Skeletal muscle cell (primary cell): ENCODE results near the gene IGSF11.
"Not testable (repeated sequence)": the region's sequence is repeated elsewhere in the genome, so short reads cannot be mapped to it uniquely, and the experiment has no call there.

Experiments used
- DNase-seq: peaks from one replicate; pipeline ENCODE4 v3.0.0-alpha.2; 2010; ENCODE audit warnings: low read depth
- H3K4me3 ChIP-seq: 2 replicates; pipeline ENCODE4 v1.5.1; 2011; ENCODE audit warnings: low read depth, mild to moderate bottlenecking, control low read depth, low read length, moderate library complexity

The IGSF11 gene, protein sequence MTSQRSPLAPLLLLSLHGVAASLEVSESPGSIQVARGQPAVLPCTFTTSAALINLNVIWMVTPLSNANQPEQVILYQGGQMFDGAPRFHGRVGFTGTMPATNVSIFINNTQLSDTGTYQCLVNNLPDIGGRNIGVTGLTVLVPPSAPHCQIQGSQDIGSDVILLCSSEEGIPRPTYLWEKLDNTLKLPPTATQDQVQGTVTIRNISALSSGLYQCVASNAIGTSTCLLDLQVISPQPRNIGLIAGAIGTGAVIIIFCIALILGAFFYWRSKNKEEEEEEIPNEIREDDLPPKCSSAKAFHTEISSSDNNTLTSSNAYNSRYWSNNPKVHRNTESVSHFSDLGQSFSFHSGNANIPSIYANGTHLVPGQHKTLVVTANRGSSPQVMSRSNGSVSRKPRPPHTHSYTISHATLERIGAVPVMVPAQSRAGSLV

DNA sequence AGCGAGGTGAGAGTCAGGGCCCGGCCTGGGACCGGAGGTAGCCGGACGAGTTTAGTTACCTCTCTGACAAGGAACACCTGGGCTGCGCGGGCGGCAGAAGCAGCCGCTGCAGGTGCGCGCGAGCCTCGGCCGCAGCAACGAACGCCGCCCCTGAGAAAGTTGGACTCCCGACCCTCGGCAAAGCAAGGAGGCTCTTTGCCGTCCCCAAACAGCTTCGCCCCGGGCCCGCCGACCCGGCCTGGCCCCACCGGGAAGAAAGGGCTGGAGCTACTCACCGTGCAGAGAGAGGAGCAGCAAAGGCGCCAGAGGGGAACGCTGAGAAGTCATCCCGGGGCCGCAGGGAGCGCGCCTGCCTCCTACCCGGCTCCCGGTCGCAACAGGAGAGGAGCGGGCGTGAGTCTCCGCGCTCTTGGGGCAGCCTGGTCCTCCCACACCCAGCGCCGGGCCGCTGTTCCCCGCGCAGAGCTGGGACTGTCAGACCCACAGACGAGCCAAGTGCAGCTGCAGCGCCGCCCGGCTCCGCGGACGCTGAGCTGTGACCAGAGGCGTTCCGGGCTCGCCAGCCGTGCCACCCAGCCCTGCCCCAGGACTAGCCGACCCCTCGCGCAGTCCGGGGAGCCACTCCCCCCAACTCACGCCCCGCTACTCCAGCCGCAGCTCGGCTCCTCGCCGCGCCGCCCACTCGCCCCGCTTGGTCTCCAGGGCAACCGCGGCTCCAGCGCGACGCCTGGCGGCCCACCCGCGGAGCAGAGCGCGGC is at the start of gene IGSF11:
Gene IGSF11, minus strand, starts transcription at position 591 of the 758 bp plus-strand sequence. Its CDS starts 264 bp downstream, at position 327.
- peak within 1 kb of the TSS; percentile 52 for H3K4me3 ChIP-seq
- DNase-seq = peak; percentile 3

DNA sequence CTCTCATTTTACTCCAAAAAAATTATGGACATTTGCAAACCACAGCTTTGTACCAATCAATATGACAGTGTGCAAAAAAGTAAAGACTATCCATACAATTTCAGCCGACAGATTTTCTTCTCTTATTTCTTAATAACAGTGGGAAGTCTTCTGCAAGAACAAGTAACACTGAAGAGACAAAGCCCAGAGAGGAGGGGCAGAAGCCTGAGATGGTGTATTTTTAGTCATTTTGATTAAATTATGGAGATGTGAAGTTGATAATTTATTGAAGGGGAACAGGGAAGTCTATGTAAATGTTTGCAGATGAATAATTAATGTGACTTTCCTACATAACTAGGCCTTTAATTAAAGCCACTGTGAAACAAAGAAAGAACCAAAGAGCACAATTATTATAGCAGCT is 45.7 kb upstream of the IGSF11 start:
- no peak for DNase-seq

DNA sequence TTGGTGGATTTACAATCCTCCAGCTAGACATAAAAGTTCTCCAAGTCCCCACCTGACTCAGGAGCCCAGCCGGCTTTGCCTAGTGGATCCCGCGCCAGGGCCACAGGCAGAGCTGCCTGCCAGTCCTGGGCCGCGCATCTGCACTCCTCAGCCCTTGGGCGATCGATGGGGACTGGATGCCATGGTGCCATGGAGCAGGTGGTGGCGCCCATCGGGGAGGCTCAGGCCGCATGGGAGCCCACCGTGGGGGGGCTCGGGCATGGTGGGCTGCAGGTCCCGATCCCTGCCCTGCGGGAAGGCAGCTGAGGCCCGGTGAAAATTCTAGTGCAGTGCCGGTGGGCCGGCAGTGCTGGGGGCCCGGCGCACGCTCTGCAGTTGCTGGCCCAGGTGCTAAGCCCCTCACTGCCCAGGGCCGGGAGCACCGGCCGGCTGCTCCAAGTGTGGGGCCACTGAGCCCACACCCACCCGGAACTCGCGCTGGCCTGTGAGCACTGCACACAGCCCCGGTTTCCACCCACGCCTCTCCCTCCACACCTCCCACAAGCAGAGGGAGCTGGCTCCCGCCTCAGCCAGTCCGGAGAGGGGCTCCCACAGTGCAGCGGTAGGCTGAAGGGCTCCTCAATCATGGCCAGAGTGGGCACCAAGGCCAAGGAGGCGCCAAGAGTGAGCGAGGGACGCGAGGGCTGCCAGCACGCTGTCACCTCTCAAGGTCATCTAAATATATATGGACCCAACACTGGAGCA is 38.8 kb upstream of the IGSF11 start:
- no peak for DNase-seq
- H3K4me3 ChIP-seq = no peak overlapping the region

More for the DNA sequence above, 45.7 kb upstream of the IGSF11 start:
- no peak overlapping the region for H3K4me3 ChIP-seq

DNA sequence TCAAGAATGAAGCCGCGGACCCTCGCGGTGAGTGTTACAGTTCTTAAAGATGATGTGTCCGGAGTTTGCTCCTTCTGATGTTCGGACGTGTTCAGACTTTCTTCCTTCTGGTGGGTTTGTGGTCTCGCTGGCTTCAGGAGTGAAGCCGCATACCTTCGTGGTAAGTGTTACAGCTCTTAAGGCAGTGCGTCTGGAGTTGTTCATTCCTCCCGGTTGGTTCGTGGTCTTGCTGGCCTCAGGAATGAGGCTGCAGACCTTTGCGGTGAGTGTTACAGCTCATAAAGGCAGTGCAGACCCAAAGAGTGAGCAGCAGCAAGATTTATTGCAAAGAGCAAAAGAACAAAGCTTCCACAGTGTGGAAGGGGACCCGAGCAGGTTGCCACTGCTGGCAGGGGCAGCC is 37.8 kb upstream of the IGSF11 start:
- not testable (repeated sequence) for H3K4me3 ChIP-seq

DNA sequence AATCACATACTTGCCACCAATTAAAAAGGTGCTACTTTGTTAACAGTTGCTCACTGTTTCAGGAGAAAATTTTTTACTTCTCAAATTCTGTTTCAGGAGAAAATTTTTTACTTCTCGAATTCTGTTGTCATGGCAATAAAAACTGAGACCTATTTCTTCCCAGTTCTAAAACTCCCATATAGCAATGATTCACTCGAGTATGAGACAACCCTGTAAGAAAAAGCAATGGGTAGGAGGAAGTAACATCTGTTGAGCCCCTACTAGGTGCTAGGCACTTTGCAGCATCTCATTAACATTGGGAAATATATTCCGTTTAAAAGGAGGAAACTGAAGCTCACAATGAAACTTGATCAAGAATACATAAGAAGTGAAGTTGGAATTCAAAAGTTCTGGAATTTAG is 35.1 kb upstream of the IGSF11 start:
- no peak overlapping the region for H3K4me3 ChIP-seq

More for the DNA sequence above, 37.8 kb upstream of the IGSF11 start:
- not testable (repeated sequence) for DNase-seq

DNA sequence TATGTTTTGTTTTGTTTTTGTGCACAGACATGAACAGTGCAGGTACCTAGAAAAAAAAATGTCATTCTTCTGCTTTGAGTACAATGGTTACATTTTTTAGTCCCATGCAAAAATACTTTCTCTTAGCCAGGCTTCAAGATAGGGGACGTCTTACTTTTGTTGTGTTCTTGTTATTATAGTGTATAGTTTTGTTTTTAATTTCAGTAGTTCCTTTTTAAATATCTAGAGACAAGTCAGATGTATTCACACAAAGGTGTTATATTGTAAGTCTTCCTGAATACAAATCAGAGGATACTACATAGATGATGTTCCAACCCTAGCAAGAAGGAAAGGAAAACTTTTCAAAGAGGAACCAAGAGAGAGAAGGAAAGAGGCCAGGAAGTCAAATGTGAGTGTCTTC is 28.8 kb upstream of the IGSF11 start:
- H3K4me3 ChIP-seq = no peak overlapping the region
- DNase-seq = no peak

More for the DNA sequence above, 35.1 kb upstream of the IGSF11 start:
- no peak for DNase-seq

DNA sequence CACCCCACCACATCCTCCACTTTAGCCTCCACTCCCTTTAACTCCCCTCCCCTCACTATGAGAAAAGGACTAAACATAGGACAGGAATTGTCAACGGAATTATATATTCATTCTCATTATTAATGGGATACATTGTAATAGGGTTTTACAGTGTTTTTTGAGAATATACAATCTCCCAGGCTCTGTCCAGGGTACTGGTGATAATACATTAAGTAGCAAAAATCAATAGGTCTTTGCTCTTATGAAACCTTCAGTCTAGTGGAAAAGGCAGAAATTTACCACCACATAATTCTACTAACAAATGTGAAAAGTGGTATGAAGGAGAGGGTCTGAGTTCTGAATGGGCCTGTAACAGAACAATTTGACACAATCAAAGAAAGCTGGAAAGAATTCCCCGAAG is 28.2 kb upstream of the IGSF11 start:
- H3K4me3 ChIP-seq = no peak overlapping the region

DNA sequence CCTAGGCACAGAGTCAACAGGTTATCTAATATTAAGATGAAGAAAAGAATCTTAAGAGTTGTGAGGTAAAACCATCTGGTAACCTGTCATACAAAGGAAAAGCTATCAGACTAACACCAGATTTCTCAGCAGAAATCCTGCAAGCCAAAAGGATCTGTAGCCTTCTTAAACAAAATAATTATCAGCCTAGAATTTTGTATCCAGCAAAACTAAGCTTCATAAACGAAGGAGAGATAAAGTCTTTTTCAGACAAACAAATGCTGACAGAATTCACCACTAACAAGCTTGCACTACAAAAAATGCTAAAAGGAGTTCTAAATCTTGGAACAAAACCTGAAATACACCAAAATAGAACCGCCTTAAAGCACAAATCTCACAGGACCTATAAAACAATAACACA is 9.9 kb upstream of the IGSF11 start:
- DNase-seq = no peak
- no peak overlapping the region for H3K4me3 ChIP-seq

More for the DNA sequence above, 28.2 kb upstream of the IGSF11 start:
- DNase-seq = no peak

DNA sequence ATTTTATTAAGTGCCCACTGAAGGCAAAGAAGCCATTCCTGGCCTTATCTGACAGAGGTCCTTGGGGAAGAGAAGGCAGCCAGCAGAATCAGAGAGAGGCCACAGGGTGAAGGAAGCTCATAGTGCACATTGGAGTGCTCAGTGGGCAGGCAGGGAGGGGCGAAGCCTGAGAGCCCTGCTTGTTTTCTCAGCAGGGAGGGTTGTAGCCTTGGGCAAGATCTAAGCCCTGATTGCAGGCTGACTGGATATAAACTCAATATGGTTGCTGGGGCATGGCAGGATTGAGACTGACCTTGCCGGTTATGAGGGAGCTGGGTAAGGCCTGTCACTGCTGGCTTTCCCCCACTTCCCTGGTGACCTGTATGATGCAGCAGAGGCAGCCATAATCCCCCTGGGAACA is 7.5 kb upstream of the IGSF11 start:
- H3K4me3 ChIP-seq = no peak overlapping the region
- DNase-seq = no peak

DNA sequence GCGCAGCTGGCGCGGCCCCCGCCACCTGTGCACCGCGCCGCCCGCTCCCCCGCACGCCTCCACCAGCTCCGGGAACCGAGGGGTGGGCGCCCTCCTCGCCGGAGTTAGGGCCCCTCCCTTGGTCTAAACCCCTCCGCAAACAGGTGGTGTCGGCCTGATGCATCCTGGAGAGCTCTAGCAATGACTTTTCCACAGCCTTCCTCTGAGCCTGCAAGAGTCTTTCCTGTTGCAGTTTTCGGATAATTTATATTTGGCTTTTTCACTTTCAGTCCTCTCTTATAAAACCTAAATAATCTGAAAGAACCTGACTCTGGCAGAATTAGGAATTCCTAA is 334 bp upstream of the IGSF11 start:
- peak overlapping the region; percentile 52 for H3K4me3 ChIP-seq

DNA sequence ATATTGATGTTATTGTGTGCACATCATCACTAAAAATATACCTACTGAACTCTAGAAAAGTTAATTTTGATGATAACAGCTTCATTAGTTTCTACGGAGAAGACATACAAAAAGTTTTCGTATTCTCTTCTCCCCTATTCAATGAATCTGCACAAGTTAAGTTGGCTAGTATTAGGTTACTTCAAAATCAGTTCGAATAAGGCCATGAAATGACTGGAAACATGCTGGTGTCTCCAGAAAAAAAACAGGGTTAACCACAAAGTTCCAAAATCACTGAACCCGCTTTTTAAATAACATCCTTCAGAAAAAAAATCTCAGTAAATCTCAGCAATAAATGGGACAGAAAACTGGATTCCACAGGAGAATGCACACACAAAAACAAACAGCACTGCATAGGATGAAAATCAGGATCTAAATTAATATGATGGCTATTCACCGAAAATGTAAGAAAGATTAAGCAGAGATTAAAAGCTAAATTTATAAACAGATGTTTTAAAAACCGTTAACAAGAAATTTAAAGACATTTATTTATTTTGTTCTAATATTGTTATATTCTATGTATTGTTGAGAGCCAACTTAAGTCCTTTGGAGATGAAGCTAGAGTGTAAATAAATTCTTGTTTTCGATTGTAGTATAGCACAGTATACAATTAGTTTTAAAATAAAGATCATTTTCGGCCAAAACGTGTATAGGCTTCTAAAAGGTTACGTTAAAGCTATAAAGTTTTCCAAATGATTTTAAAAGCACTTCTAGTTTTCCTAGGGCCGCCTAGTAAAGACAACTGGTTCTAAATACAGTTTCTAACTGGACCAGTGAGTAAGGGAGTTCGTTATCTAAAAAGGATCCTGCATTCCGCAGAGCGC is 1.0 kb downstream of the IGSF11 start:
- H3K4me3 ChIP-seq = peak overlapping the region; percentile 52
- DNase-seq = no peak

More for the DNA sequence above, 334 bp upstream of the IGSF11 start:
- DNase-seq = no peak

DNA sequence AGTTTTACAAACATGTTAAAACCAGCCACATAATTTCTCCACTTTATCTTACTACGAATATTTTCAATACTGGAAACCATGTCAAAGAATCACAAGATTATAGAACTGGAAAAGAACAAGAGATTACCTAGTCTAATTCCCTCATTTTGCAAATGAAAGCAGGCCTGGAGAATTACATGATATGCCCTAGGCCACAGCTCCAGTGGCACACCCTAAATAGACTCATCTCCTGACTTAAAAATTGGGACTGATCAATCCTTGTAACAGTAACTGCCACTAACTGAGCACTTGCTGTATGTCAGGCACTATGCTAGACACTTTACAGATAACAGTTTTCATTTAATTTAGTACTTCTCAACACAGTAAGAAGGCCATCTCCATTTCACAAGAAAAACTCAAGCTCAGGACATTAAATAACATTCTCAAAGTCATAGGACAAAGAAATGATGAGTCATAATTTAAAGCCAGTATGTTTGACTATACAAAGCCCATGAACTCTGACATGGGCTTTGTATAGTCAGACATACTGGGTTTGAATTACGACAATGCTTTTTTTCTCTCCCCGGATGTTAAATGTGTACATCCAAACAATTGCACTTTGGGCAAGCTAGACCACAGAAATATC is 9.4 kb downstream of the IGSF11 start:
- no peak overlapping the region for H3K4me3 ChIP-seq
- DNase-seq = no peak

DNA sequence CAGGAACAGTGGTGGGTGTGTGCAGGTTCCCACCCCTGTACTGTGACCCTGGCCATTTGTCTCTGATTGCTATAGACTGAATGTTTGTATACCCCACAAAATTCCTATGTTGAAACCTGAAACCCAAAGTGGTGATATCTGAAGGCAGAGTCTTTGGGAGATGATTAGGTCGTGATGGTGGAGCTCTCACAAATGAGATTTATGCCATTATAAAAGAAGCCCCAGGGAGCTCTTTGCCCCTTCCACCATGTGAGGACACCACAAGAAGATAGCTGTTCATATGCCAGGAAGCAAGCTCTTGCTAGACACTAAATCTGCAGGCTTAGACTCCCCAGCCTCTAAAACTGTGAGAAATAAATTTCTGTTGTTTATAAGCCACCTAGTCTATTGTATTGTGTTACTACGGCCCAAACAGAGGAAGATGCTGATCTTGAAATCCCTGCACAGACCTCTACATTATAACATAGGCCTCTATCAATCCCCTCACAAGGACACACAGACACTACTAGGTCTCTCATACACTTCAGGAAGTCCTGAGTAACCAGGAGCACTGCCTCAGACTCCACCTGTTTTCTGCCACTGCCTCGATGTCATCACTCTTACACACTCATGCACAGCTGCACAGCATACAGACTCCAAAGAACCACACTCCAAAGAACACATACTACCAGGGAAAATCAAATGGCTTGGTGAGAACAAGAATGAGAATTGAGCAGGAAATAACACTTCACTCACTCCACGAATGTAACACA is 14.7 kb downstream of the IGSF11 start:
- no peak for DNase-seq
- H3K4me3 ChIP-seq = no peak overlapping the region

DNA sequence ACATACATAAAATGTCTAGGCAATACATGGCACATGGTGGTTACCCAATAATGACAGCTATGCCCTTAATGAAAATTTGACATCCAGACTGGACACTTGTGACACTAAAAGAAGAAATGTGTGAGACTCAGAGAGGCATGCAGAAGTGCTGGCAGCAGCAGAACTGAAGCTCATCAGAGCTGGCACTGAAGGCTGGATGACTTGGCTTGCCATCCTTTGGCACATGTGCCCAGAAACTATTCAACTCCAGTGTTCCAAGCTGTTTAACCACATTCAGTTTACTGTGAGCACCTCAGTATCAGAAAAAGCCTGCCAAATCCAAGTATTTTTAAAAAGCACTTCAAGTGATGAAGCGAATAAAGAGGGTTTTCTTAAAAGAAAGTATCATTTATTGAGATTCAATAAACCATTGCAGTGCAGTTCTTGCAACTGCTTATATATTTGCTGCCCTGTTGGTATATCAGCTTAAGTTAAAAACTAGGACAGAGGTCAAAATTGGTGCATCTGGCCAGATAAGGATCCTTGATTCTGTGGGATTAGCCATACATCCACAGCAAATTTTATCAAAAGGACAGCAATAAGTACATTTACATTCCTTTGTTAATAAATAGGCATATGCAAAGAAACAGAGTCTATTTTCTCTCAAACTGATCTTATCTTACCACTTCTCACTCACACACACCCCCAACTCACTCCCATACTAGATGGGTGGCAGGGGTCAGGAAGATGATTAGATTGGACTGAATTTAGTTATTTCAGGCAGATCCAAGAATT is 15.8 kb downstream of the IGSF11 start:
- no peak for DNase-seq
- H3K4me3 ChIP-seq = no peak overlapping the region

DNA sequence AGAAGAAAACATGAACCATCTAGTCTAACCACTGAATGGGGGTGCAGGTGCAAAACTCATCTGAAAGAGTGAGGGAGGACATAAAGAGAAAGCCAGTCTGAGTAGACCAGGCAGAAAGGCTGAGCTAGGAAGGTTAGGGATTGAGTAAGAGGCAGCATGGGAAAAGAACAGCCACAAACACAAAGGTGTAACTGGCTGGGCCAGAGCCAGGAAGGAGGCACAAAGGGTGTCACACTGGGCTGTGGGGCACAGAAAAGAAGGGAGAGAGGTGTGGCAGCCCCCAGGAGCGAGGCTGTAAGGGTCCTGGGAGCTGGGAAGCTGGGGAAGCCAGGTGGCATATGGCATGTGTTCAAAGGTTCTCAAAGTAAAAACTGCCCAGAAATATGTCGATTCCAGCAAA is 18.7 kb downstream of the IGSF11 start:
- no peak overlapping the region for H3K4me3 ChIP-seq
- no peak for DNase-seq

DNA sequence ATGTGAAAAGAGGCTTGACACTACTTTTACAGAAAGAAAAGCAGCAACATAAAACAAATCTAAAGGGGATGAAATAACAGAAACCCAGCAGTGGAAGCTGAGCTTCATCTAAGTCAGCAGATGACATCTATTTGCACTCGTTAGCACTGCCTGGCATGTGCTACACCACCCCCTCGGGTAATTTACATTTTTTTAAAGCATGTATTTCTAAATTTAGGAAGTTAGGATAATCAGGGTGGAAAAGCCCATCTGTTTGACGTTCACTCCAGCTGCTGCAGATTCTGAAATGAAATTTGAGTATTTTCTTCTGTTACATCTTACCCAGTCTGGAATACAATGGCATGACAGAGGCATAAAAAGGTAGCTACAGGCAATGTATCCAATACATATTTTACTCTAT is 20.7 kb downstream of the IGSF11 start:
- H3K4me3 ChIP-seq = no peak overlapping the region
- no peak for DNase-seq

DNA sequence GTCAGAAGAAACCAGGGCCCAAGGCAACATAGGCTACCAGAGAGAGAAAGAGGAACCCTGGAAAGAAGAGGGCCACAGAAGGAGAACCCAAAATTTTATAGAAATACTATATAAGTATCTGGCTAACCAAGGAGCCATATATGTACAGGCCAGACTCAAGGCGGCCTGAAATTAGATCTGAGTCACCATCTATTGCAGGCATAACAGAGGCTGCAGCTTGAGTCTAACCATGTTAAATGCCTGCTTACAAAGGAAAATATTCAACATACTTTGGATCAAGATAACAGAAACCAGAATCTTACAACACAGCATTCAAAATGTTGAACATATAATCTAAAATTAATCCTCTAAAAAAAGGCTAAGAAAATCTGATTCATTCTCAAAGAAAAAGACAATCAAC is 23.1 kb downstream of the IGSF11 start:
- no peak for DNase-seq
- no peak overlapping the region for H3K4me3 ChIP-seq
